ENCODE results near the gene GRAMD4. TPM values are rescaled to one million over a fixed set of nuclear protein-coding genes. Genes with fewer than 3 reads are reported as not detected.

The GRAMD4 gene
- polyA plus RNA-seq, 1 experiment, result 7.5 TPM

DNA sequence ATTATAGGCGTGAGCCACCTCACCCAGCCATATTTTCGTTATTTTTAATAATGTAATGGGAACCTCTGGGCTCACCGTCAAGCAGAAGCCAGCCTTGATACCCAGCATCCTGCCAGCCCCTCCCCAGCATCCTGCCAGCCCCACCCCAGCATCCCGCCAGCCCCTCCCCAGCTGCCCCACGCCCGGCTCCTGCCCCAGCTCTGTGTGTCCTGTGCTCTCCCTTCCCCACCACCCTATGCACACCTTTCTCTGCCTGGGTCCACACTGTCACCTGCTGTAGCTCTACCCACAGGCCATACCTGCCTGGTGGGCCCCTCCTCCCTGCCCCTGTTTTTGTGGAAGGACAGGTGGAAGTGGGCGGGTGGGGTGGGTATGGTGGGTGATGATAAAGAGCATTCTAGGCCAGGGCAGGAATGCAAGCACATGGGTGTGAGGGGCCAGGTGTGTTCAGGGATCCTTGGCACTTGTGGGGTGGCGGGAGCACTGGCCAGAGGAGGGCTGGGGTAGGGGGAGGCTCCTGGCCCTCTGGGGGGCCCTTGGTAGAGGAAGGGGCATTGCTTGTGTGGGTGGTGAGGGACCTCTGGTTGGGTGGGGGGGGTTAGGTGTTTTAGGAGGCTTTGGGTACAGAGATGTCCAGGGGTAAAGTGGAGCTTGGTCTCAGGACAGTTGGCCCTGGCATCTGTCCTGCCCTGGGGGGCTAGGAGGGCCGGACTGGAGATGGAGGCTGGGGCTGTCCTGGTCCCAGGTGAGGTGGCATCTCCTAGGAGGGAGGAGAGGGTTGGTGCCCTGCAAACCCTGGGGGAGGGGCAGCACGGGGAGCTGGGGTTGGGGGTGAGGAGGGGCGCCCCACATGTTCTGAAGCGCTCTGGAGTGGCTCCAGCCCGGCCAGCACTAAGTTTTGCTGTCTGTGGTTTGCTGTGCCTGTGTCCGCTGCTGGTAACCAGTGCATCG, 25.9 kb upstream of the GRAMD4 start:
- H3K4me3 ChIP-seq (ENCODE audit: low read depth, low read length), result no peak overlapping the region
- CTCF ChIA-PET, result no interaction called here
- POLR2A ChIA-PET, result no interaction called here
- no peak for TF ChIP-seq CTCF (IDR thresholded peaks at IDR 0.05; ENCODE audit: low read depth, low read length)
- DNase-seq (ENCODE audit: low read depth, low spot score), result no peak
- no peak overlapping the region for H3K27ac ChIP-seq (ENCODE audit: low read depth, low read length)
- H3K27me3 ChIP-seq (ENCODE audit: control insufficient read depth, insufficient read depth, low read length), result peaks cover 6% of the 10 kb centered on the region
- no peaks in the 10 kb centered on the region; the same call in 1 of the 2 replicates for H3K9me3 ChIP-seq (ENCODE audit: control insufficient read depth, insufficient read depth, low read length)

DNA sequence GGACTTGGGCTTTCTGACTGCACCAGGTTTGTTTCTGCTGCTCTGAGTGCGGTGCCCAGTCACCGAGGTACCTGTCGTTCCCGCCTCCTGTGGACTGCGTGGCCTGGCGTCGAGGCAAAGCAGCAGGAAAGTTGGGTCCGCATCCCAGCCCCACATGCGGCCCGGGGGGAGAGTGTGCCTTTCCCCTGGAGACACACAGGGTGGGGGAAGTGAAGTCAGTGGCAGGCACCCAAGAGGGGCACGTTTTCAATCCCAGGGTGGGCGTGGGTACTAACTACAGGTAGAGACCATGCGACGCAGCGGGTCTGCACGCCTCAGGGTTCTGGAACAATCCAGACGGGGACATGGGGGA, 25.3 kb upstream of the GRAMD4 start:
- H3K27ac ChIP-seq (ENCODE audit: low read depth, low read length), result no peak overlapping the region
- TF ChIP-seq CTCF (IDR thresholded peaks at IDR 0.05; ENCODE audit: low read depth, low read length), result no peak
- H3K9me3 ChIP-seq (ENCODE audit: control insufficient read depth, insufficient read depth, low read length), result no peaks in the 10 kb centered on the region; the same call in 1 of the 2 replicates
- ChIA-PET POLR2A (no interaction called here), CTCF (no interaction called here)
- DNase-seq (ENCODE audit: low read depth, low spot score), result no peak
- peaks cover 6% of the 10 kb centered on the region for H3K27me3 ChIP-seq (ENCODE audit: control insufficient read depth, insufficient read depth, low read length)
- H3K4me3 ChIP-seq (ENCODE audit: low read depth, low read length), result no peak overlapping the region

DNA sequence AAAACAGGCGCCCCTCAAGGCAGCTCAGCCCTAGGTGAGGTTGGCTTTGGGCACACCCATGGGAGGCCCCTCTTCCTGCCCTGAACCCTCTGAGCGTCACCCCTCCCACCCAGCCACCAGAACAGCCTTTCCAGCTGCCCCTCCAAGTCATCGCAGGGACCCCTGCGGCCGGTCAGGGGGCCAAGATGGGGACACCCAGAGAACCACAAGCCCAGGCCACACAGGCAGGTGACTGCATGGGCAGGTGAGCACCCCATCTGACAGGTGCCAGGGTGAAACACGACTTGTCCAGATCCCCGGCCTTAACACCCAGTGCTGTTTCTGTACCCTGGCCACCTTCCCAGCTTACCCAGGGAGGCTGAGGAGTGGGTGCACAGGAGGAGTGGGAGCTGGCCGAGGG, 24.6 kb upstream of the GRAMD4 start:
- no peaks in the 10 kb centered on the region; the same call in 1 of the 2 replicates for H3K9me3 ChIP-seq (ENCODE audit: control insufficient read depth, insufficient read depth, low read length)
- no peak overlapping the region for H3K27ac ChIP-seq (ENCODE audit: low read depth, low read length)
- H3K4me3 ChIP-seq (ENCODE audit: low read depth, low read length), result no peak overlapping the region
- POLR2A ChIA-PET, result no interaction called here
- TF ChIP-seq CTCF (IDR thresholded peaks at IDR 0.05; ENCODE audit: low read depth, low read length), result no peak
- H3K27me3 ChIP-seq (ENCODE audit: control insufficient read depth, insufficient read depth, low read length), result peaks cover 7% of the 10 kb centered on the region
- DNase-seq (ENCODE audit: low read depth, low spot score), result no peak
- CTCF ChIA-PET, result no interaction called here

DNA sequence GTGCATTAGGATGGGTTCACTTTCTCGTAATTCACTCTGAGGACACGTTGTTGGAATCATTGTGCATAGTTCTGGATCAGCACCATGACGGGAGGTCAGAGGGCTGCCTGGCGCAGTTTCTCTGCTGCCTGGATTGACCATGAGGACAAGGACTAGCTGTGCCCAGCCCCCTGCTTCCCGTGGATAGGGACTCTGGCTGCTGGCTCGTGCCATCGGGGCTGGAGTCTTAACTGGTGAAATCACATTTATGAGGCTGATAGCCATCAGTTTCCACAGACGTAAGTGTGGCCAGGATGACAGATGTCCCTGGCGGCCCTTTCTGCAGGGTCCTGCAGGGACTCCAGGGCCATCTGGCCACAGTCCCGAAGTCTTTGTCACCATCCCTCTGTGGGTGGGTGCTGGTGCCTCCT, 24.1 kb upstream of the GRAMD4 start:
- no peak overlapping the region for H3K4me3 ChIP-seq (ENCODE audit: low read depth, low read length)
- POLR2A ChIA-PET, result no interaction called here
- no peak for DNase-seq (ENCODE audit: low read depth, low spot score)
- H3K27ac ChIP-seq (ENCODE audit: low read depth, low read length), result no peak overlapping the region
- CTCF ChIA-PET, result no interaction called here
- H3K9me3 ChIP-seq (ENCODE audit: control insufficient read depth, insufficient read depth, low read length), result no peaks in the 10 kb centered on the region; the same call in 1 of the 2 replicates
- no peak for TF ChIP-seq CTCF (IDR thresholded peaks at IDR 0.05; ENCODE audit: low read depth, low read length)
- peaks cover 7% of the 10 kb centered on the region for H3K27me3 ChIP-seq (ENCODE audit: control insufficient read depth, insufficient read depth, low read length)

- H3K4me3 ChIP-seq (ENCODE audit: low read depth, low read length), result no peak overlapping the region
- no peak for TF ChIP-seq CTCF (IDR thresholded peaks at IDR 0.05; ENCODE audit: low read depth, low read length)
- no peak for DNase-seq (ENCODE audit: low read depth, low spot score)
- POLR2A ChIA-PET, result no interaction called here
- no peak overlapping the region for H3K27ac ChIP-seq (ENCODE audit: low read depth, low read length)
- no peaks in the 10 kb centered on the region; the same call in 1 of the 2 replicates for H3K9me3 ChIP-seq (ENCODE audit: control insufficient read depth, insufficient read depth, low read length)
- CTCF ChIA-PET, result no interaction called here
- H3K27me3 ChIP-seq (ENCODE audit: control insufficient read depth, insufficient read depth, low read length), result peaks cover 7% of the 10 kb centered on the region
These were observed 23.4 kb upstream of the GRAMD4 start for GRCh38 chr22:46596819-46597218.

Data from AG04450 (cell line).